HepG2 (cell line): ENCODE data around the gene KHK. TPM values are rescaled to one million over a fixed set of nuclear protein-coding genes. Genes with fewer than 3 reads are reported as not detected.

ENCODE experiments used
- ATF1 ChIP-seq: IDR thresholded peaks from 2 replicates; pipeline ENCODE4 v1.6.1; 2016; ENCODE audit warnings: mild to moderate bottlenecking, control low read depth
- BORCS8-MEF2B ChIP-seq: sonication (generic); formaldehyde crosslinking; IDR thresholded peaks from 2 replicates; pipeline ENCODE4 v1.8.0; 2022; ENCODE audit warnings: mild to moderate bottlenecking, missing genetic modification reagents
- GATAD2A ChIP-seq: IDR thresholded peaks from 2 replicates; pipeline ENCODE4 v1.6.1; 2016
- HOXA3 ChIP-seq: sonication (generic); formaldehyde crosslinking; IDR thresholded peaks from 2 replicates; pipeline ENCODE4 v1.5.0; 2020; ENCODE audit warnings: missing genetic modification reagents
- IRX3 ChIP-seq: sonication (generic); formaldehyde crosslinking; IDR thresholded peaks from 2 replicates; pipeline ENCODE4 v1.8.1; 2023; ENCODE audit warnings: mild to moderate bottlenecking, low read depth, missing genetic modification reagents, borderline replicate concordance
- KIAA2018 ChIP-seq: sonication (generic); formaldehyde crosslinking; IDR thresholded peaks from 2 replicates; pipeline ENCODE4 v1.5.0; 2020; ENCODE audit warnings: mild to moderate bottlenecking, missing genetic modification reagents, borderline replicate concordance
- NFYB ChIP-seq: sonication (generic); formaldehyde crosslinking; IDR thresholded peaks from 2 replicates; pipeline ENCODE4 v1.4.0; 2020; ENCODE audit warnings: missing genetic modification reagents
- PLRG1 ChIP-seq: fragments of 450-650 bp; conservative IDR thresholded peaks from 2 replicates; pipeline ENCODE4 v1.6.1; 2016
- REST ChIP-seq, 2 experiments: IDR thresholded peaks; 2 replicates each; pipeline ENCODE4 v1.6.1; 2011 to 2012; ENCODE audit warnings: low read length in 2 of 2, borderline replicate concordance in 1 of 2, low read depth in 1 of 2, mild to moderate bottlenecking in 1 of 2, moderate library complexity in 1 of 2
- SMYD3 ChIP-seq: sonication (generic); formaldehyde crosslinking; IDR thresholded peaks from 2 replicates; pipeline ENCODE4 v1.8.1; 2023; ENCODE audit warnings: mild to moderate bottlenecking, missing genetic modification reagents
- TAF1 ChIP-seq: sonication (generic); formaldehyde crosslinking; IDR thresholded peaks from 2 replicates; pipeline ENCODE4 v1.4.0; 2020; ENCODE audit warnings: missing genetic modification reagents
- THYN1 ChIP-seq: sonication (generic); formaldehyde crosslinking; IDR thresholded peaks from 2 replicates; pipeline ENCODE4 v1.8.1; 2023; ENCODE audit warnings: low read depth, mild to moderate bottlenecking, moderate library complexity, missing genetic modification reagents, borderline replicate concordance
- ZFP36 ChIP-seq: fragments of 150-350 bp; IDR thresholded peaks from 2 replicates; pipeline ENCODE4 v1.6.1; 2018; ENCODE audit warnings: borderline replicate concordance, low read length, low read depth; ENCODE audit not compliant: partially characterized antibody
- ZFX ChIP-seq: sonication (generic); formaldehyde crosslinking; IDR thresholded peaks from 2 replicates; pipeline ENCODE4 v1.4.0; 2020; ENCODE audit warnings: mild to moderate bottlenecking, low read depth, missing genetic modification reagents, moderate library complexity
- ZMYM2 ChIP-seq: sonication (generic); formaldehyde crosslinking; IDR thresholded peaks from 2 replicates; pipeline ENCODE4 v1.8.0; 2022; ENCODE audit warnings: mild to moderate bottlenecking, missing genetic modification reagents
- ZNF83 ChIP-seq: sonication (generic); formaldehyde crosslinking; IDR thresholded peaks from 2 replicates; pipeline ENCODE4 v1.4.0; 2020; ENCODE audit warnings: missing genetic modification reagents, mild to moderate bottlenecking, borderline replicate concordance
- polyA plus RNA-seq, 8 experiments: library from polyadenylated mRNA; depleted of rRNA in 3 of 8; stranded (reverse) in 7 of 8; unstranded in 1 of 8; fragments of >200 nt; fragmentation: Illumina TruSeq in 4 of 8; extraction: Trizol in 4 of 8; gene quantifications; 2 replicates each; pipeline versions ENCODE4 v1.2.1 to v1.2.3, GENCODE V29; 2011 to 2016; ENCODE audit warnings: low read depth in 4 of 8, missing spikeins in 1 of 8, mixed read lengths in 1 of 8; ENCODE audit not compliant: insufficient read depth in 1 of 8
- total RNA-seq, 5 experiments: library from RNA; depleted of rRNA; stranded (reverse); fragments of >200 nt; fragmentation: Illumina TruSeq; extraction: Trizol; gene quantifications; 2 replicates each; pipeline ENCODE4 v1.2.3, GENCODE V29; 2016; ENCODE audit warnings: low read depth in 1 of 5
- TF ChIP-seq, protein P1 (sequence below): sonication (generic); formaldehyde crosslinking; IDR thresholded peaks from 2 replicates; pipeline ENCODE4 v1.4.0; 2020; ENCODE audit warnings: missing genetic modification reagents

Gene KHK
- total and polyA plus RNA-seq, 2 of the 13 experiments (the other 11 are each of a cell fraction or from before 2014, with no cell fraction given), result 40.9 to 99.2 TPM

DNA sequence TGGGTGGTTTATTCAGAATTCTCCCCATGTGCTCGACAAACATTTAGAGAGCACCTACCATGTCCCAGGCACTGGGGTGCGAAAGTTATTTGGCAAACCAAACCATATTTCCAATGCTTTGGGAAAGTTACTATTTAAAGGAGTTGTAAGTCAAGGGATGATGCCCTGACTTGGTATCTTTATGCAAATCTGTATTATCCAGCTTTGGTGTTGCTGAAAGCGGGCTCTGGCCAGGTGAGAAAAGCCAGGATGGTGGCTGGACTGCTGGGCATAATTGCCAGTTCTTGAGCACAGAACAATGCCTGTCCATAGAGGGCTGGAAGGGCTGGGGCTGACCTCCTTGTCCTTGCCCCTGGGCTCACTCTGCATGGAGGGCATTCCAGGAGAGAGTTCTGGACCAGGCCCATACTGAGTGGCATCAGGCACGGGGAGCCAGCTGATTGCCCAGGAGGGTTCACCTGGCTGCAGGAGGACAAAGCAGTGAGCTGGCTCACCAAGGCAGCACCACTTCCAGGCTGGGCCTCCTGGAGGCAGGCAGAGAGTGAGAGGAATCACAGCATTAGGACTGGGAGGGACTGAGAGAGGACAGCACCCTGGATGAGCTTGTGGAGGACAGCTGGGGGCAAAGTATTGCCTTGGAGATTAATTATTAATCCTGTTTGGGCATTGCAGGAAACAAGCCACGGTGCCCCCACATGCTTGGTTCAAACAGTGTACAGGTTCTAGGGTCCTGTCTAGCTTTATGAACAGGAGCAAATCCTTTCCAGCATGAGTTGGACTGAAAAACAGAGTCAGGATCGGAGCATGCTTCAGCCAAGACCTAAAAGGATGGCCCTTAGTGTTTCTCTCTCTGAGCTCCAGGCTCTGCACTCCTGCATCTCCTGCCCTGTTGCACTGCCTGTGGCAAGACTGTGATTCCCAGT lies 7.1 kb downstream of the KHK start (continued):
- TF ChIP-seq REST (IDR thresholded peaks at IDR 0.05; ENCODE audit: borderline replicate concordance in 1 of 2, low read depth in 1 of 2, low read length in 2 of 2), result peak in 1 of 2 experiments; percentile 56; a peak in 2 of 4 replicates
- no peak; the same call in 1 of the 2 replicates for TF ChIP-seq KIAA2018
- no peak for TF ChIP-seq ATF1 (CRISPR knock-in tag)
- TF ChIP-seq HOXA3 (CRISPR knock-in tag), result peak; percentile 68; the same call in 1 of the 2 replicates
- TF ChIP-seq GATAD2A (CRISPR knock-in tag), result peak; percentile 94
- TF ChIP-seq ZMYM2, result 0 out of 2 replicates have a peak, but pooled peaks have one; percentile 29
- TF ChIP-seq ZNF83, result no peak
- TF ChIP-seq PLRG1, result no peak
- no peak for TF ChIP-seq NFYB
- TF ChIP-seq ZFX (CRISPR knock-in tag), result peak; percentile 92
- TF ChIP-seq TAF1 (CRISPR knock-in tag), result peak; percentile 68
- no peak for TF ChIP-seq ZFP36
- TF ChIP-seq, protein P1, sequence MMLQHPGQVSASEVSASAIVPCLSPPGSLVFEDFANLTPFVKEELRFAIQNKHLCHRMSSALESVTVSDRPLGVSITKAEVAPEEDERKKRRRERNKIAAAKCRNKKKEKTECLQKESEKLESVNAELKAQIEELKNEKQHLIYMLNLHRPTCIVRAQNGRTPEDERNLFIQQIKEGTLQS (CRISPR knock-in tag), result no peak
- 0 out of 2 replicates have a peak, but pooled peaks have one; percentile 33 for TF ChIP-seq THYN1 (CRISPR knock-in tag)
- TF ChIP-seq IRX3 (CRISPR knock-in tag), result no peak; the same call in 1 of the 2 replicates
- 0 out of 2 replicates have a peak, but pooled peaks have one; percentile 58 for TF ChIP-seq SMYD3 (CRISPR knock-in tag)
- 0 out of 2 replicates have a peak, but pooled peaks have one; percentile 7 for TF ChIP-seq BORCS8-MEF2B (CRISPR knock-in tag)
